Suprapubic skin (tissue), 4 donors: Measurements from ENCODE around the gene IL18BP.

Experiments
- CTCF ChIP-seq, 2 donors: fragments of 200-600 bp in 1 of 2; fragments of 450-650 bp in 1 of 2; sonication (generic) in 1 of 2; IDR thresholded peaks; one replicate each; pipeline ENCODE4 v1.5.1; 2016 to 2019; ENCODE audit warnings: antibody characterized with exemption in 2 of 2, mild to moderate bottlenecking in 1 of 2, moderate library complexity in 1 of 2
- EP300 ChIP-seq: sonication (generic); formaldehyde crosslinking; IDR thresholded peaks from one replicate; pipeline ENCODE4 v1.6.1; 2017; ENCODE audit warnings: antibody characterized with exemption
- POLR2A ChIP-seq, 2 donors: fragments of 450-650 bp; IDR thresholded peaks; one replicate each; pipeline ENCODE4 v1.6.1; 2017; ENCODE audit warnings: antibody characterized with exemption in 2 of 2, mild to moderate bottlenecking in 2 of 2, moderate library complexity in 2 of 2
- POLR2AphosphoS5 ChIP-seq, 3 donors: sonication (generic); formaldehyde crosslinking; IDR thresholded peaks; one replicate each; pipeline ENCODE4 v1.6.1; 2017; ENCODE audit warnings: antibody characterized with exemption in 3 of 3

GRCh38 chr11:71987521-71987920 is 11.2 kb upstream of the IL18BP start:
- no peak for TF ChIP-seq EP300
- no peak for TF ChIP-seq POLR2AphosphoS5 (IDR thresholded peaks at IDR 0.05)
- TF ChIP-seq POLR2A (IDR thresholded peaks at IDR 0.05) = no peak
- no peak for TF ChIP-seq CTCF (IDR thresholded peaks at IDR 0.05)
